LNCAP (cell line): Measurements from ENCODE around the gene IFT43.

Source experiments
- CTCF ChIP-seq: fragments of 450-650 bp; IDR thresholded peaks from 2 replicates; pipeline ENCODE4 v1.5.1; 2017; ENCODE audit warnings: mild to moderate bottlenecking

The IFT43 gene

GRCh38 chr14:75985618-75986438, at the start of gene IFT43:
Gene IFT43 (plus strand): TSS chr14:75985763. CDS start chr14:75985787, 24 bp downstream.
- no peak for TF ChIP-seq CTCF

GRCh38 chr14:75939200-75939599, 46.4 kb upstream of the IFT43 start:
- TF ChIP-seq CTCF, result no peak

- TF ChIP-seq CTCF, result no peak
Observed at GRCh38 chr14:75941030-75941429, 44.5 kb upstream of the IFT43 start.

- no peak for TF ChIP-seq CTCF
Observed at GRCh38 chr14:75944607-75945241, 40.8 kb upstream of the IFT43 start.

- TF ChIP-seq CTCF, result no peak
Observed at GRCh38 chr14:75946785-75947184, 38.8 kb upstream of the IFT43 start.

- TF ChIP-seq CTCF, result no peak
Observed at GRCh38 chr14:75952489-75952888, 33.1 kb upstream of the IFT43 start.

GRCh38 chr14:75959031-75959430, 26.5 kb upstream of the IFT43 start:
- no peak for TF ChIP-seq CTCF
